Lower lobe of right lung (tissue), 2 donors: ENCODE results near the gene BAZ1A. TPM values are rescaled to one million over a fixed set of nuclear protein-coding genes. Genes with fewer than 3 reads are reported as not detected.
"Not testable (repeated sequence)": the region's sequence is repeated elsewhere in the genome, so short reads cannot be mapped to it uniquely, and the experiment has no call there.

Source experiments
- ATAC-seq, 2 donors: fragments of 200-7000 bp; cut with Tn5 transposase; one replicate each; pipeline ENCODE4 v1.9.1; 2020 to 2022; ENCODE audit warnings: mild to moderate bottlenecking in 2 of 2, moderate library complexity in 2 of 2
- DNase-seq: peaks from one replicate; pipeline ENCODE4 v3.0.0-alpha.2; 2020
- H3K27ac ChIP-seq: fragments of 200-600 bp; one replicate; pipeline ENCODE4 v1.8.0; 2022
- H3K27me3 ChIP-seq: fragments of 200-600 bp; one replicate; pipeline ENCODE4 v1.8.0; 2022; ENCODE audit warnings: low read depth
- H3K36me3 ChIP-seq: fragments of 200-600 bp; one replicate; pipeline ENCODE4 v1.8.0; 2022; ENCODE audit warnings: mild to moderate bottlenecking
- H3K4me1 ChIP-seq: fragments of 200-600 bp; one replicate; pipeline ENCODE4 v1.8.0; 2022
- H3K4me3 ChIP-seq: fragments of 200-600 bp; one replicate; pipeline ENCODE4 v1.8.0; 2022; ENCODE audit warnings: mild to moderate bottlenecking
- H3K9me3 ChIP-seq: fragments of 200-600 bp; one replicate; pipeline ENCODE4 v1.8.0; 2022
- CTCF ChIP-seq: fragments of 200-600 bp; IDR thresholded peaks from one replicate; pipeline ENCODE4 v1.8.0; 2022; ENCODE audit warnings: antibody characterized with exemption, mild to moderate bottlenecking
- intact Hi-C: fragments of 100-400 bp; cut with DNase I; formaldehyde crosslinking; loops from one replicate; pipeline ENCODE4 v1.11.0; 2022
- total RNA-seq: library from RNA; stranded (reverse); fragmentation: NEBNext Ultra II Directional; extraction: Animal tissue kit (Norgen Biotek cat#: 25700); gene quantifications from one replicate; pipeline ENCODE4 v1.2.1, GENCODE V29; 2021
- donor health status: DM: no; HTN: yes; CAD: no; lungs with severe emphysema.

BAZ1A gene
- total RNA-seq, 1 donor from 2014 or later = 43.5 TPM

- intact Hi-C loops = no loop called here
- no peaks in the 10 kb centered on the region for H3K9me3 ChIP-seq
- no peak overlapping the region for H3K4me3 ChIP-seq
- DNase-seq = no peak
- no peaks in the 10 kb centered on the region for H3K27me3 ChIP-seq
- no peak overlapping the region for H3K27ac ChIP-seq
- peaks cover 29% of the 10 kb centered on the region for H3K36me3 ChIP-seq
- no peak for ATAC-seq
- TF ChIP-seq CTCF = no peak
- no peaks in the 10 kb centered on the region for H3K4me1 ChIP-seq
Measured at GRCh38 chr14:34750233-34750632, 124.9 kb downstream of the BAZ1A start.

GRCh38 chr14:34749408-34749807, 125.8 kb downstream of the BAZ1A start:
- no peak overlapping the region for H3K27ac ChIP-seq
- intact Hi-C loops = no loop called here
- H3K27me3 ChIP-seq = no peaks in the 10 kb centered on the region
- H3K36me3 ChIP-seq = peaks cover 21% of the 10 kb centered on the region
- H3K4me3 ChIP-seq = no peak overlapping the region
- DNase-seq (no peak), ATAC-seq (no peak)
- no peak for TF ChIP-seq CTCF
- no peaks in the 10 kb centered on the region for H3K9me3 ChIP-seq
- no peaks in the 10 kb centered on the region for H3K4me1 ChIP-seq

- no peaks in the 10 kb centered on the region for H3K36me3 ChIP-seq
- no peak for ATAC-seq
- H3K27ac ChIP-seq = no peak overlapping the region
- no peaks in the 10 kb centered on the region for H3K27me3 ChIP-seq
- no peak overlapping the region for H3K4me3 ChIP-seq
- TF ChIP-seq CTCF = no peak
- no peaks in the 10 kb centered on the region for H3K9me3 ChIP-seq
- no peaks in the 10 kb centered on the region for H3K4me1 ChIP-seq
- intact Hi-C loops = no loop called here
- DNase-seq = no peak
Measured at GRCh38 chr14:34742270-34743115, 132.7 kb downstream of the BAZ1A start.

GRCh38 chr14:34741840-34742239, 133.3 kb downstream of the BAZ1A start:
- Histone ChIP-seq H3K4me1 (no peaks in the 10 kb centered on the region), H3K27me3 (no peaks in the 10 kb centered on the region), H3K27ac (no peak overlapping the region), H3K4me3 (no peak overlapping the region), H3K9me3 (no peaks in the 10 kb centered on the region), H3K36me3 (no peaks in the 10 kb centered on the region)
- DNase-seq (no peak), ATAC-seq (no peak)
- intact Hi-C loops = no loop called here
- TF ChIP-seq CTCF = no peak

- intact Hi-C loops = not testable (repeated sequence)
Measured at GRCh38 chr14:34740139-34740538, 135.0 kb downstream of the BAZ1A start.

GRCh38 chr14:34737079-34737478, 138.1 kb downstream of the BAZ1A start:
- ATAC-seq, H3K27me3 ChIP-seq, H3K27ac ChIP-seq, DNase-seq, H3K9me3 ChIP-seq, H3K4me3 ChIP-seq, H3K36me3 ChIP-seq, intact Hi-C loops, H3K4me1 ChIP-seq: not testable (repeated sequence)

More at GRCh38 chr14:34740139-34740538, 135.0 kb downstream of the BAZ1A start:
- not testable (repeated sequence) for H3K9me3 ChIP-seq, H3K4me1 ChIP-seq, DNase-seq, H3K27ac ChIP-seq, H3K27me3 ChIP-seq, H3K36me3 ChIP-seq, H3K4me3 ChIP-seq, ATAC-seq
